Activated CD4-positive, alpha-beta T cell treated with anti-CD3 and anti-CD28 coated beads for 48 hours (primary cell): Measurements from ENCODE around the gene DBF4.
"Not testable (repeated sequence)": the region's sequence is repeated elsewhere in the genome, so short reads cannot be mapped to it uniquely, and the experiment has no call there.

Experiments used
- DNase-seq: peaks from one replicate; pipeline ENCODE4 v3.0.0-alpha.2; 2020

Gene DBF4

DNA sequence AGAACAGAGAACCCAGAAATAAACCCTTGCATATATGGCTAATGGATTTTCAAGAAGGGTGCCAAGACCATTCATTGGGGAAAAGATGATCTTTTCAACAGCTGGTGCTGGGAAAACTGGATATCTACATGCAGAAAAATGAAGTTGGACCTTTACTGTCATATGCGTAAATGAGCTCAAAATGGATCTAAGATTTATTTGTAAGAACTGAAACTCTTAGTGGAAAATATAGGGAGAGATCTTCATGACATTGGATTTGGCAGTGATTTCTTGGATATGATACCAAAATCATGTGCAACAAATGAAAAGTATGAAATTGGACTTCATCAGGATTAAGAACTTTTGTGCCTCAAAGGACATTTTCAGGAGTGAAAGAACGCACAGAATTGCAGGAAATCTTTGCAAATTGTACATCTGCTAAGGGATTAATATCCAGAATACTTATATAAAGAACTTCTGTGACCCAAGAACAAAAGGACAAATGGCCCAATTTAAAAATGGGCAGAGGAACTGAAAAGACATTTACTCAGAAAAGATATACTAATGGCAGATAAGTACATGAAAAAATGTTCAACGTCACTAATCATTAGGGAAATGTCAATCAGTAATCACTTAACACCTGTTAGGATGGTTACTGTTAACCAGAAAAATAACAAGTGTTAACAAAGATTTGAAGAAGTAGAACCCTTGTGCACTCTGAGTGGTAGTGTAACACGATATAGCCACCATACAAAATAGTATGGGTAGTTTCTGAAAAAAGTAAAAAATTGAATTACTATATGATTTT, 6.1 kb downstream of the DBF4 start:
- no peak for DNase-seq

GRCh38 chr7:87885018-87885417, 8.7 kb downstream of the DBF4 start:
- no peak for DNase-seq

GRCh38 chr7:87886875-87887274, 10.6 kb downstream of the DBF4 start:
- DNase-seq, result no peak

DNA sequence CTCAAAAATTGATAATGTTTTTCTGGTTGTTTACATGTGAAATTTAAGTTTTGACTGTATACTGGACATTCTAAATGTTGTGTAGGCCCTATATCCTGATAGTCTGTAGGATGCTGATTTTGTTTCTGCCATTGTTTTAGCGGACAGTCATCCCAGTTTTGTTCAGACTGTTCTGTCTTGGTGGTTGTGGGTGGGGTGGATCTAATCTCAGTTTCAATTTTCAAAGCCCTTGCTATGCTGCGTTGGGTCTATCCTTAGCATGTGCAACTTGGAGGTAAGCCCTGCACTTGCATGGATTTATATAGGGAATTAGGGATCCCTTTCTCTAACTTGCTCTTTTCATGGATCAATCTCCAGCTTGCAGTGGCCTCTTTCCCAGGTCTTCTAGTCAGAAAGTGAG, 19.1 kb downstream of the DBF4 start:
- no peak for DNase-seq

- DNase-seq, result no peak
Measured at GRCh38 chr7:87899255-87899654, 23.0 kb downstream of the DBF4 start.

DNA sequence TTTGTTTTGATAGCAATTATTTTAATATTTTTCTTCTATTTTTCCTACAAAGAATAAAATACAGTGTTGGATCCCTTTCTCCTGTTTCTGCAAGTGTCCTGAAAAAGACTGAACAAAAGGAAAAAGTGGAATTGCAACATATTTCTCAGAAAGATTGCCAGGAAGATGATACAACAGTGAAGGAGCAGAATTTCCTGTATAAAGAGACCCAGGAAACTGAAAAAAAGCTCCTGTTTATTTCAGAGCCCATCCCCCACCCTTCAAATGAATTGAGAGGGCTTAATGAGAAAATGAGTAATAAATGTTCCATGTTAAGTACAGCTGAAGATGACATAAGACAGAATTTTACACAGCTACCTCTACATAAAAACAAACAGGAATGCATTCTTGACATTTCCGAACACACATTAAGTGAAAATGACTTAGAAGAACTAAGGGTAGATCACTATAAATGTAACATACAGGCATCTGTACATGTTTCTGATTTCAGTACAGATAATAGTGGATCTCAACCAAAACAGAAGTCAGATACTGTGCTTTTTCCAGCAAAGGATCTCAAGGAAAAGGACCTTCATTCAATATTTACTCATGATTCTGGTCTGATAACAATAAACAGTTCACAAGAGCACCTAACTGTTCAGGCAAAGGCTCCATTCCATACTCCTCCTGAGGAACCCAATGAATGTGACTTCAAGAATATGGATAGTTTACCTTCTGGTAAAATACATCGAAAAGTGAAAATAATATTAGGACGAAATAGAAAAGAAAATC, 31.0 kb downstream of the DBF4 start:
- not testable (repeated sequence) for DNase-seq

DNA sequence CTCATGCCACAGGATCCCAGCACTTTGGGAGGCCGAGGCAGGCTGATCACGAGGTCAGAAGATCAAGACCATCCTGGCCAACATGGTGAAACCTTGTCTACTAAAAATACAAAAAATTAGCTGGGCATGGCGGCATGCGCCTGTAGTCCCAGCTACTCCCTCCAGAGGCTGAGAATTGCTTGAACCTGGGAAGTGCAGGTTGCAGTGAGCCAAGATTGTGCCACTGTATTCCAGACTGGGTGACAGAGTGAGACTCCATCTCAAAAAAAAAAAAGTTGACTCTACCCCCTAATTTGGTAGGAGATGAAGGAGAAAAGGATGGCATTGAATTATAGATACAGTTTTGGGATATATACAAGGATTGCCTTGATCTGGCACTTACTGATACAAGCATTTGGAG, 32.5 kb downstream of the DBF4 start:
- not testable (repeated sequence) for DNase-seq

DNA sequence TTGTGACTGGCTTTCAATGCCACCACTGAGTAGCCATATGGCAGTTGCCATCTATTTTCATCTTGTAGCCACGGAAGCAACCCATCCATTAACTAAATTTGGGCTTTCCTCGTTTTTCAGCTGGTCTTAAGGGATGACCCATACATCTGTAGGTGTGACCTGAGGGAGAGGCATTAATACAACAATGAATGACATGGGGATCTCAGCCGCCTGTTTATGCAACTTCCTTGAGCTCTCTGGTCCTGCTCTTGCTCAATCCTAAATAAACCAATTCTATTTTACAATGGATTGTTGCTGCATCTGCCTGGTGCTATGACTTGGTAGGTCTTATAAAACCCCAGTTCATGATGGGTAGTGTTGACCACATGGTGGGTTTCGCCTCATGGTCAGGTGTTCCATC, 35.8 kb downstream of the DBF4 start:
- no peak for DNase-seq

DNA sequence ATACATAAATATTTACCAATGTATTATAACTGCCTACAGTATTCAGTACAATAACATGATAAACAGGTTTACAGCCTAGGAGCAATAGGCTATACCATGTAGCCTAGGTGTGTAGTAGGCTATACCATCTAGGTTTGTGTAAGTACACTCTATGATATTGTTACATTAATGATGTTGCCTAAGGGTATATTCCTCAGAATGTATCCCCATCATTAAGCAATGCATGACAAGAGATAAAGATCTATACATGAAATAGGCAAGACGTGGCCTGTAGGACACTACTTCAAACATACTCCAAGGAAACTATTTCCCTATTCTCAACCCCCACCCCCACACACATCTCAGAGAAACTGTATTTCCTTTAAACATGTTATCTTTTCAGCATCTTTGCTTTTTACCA, 42.4 kb downstream of the DBF4 start:
- no peak for DNase-seq

DNA sequence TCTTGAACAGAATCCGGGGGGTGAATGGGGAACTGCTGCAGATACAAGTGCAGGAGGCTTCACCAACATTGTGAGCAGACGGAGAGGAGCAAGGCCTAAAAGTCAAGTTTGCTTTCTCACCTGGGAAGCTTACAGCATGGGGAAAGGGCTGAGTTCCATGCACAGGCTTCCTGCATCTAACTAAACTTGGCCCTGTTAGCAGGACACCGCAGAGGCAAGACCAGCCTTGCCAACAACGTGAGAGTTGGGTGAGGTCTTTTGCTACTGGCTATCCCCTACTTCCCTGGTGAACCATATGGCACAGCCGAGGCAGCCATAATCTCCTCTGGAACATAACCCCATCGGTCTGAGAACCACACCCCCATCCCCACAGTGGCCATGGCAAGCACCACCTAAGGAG, 43.6 kb downstream of the DBF4 start:
- DNase-seq, result no peak

DNA sequence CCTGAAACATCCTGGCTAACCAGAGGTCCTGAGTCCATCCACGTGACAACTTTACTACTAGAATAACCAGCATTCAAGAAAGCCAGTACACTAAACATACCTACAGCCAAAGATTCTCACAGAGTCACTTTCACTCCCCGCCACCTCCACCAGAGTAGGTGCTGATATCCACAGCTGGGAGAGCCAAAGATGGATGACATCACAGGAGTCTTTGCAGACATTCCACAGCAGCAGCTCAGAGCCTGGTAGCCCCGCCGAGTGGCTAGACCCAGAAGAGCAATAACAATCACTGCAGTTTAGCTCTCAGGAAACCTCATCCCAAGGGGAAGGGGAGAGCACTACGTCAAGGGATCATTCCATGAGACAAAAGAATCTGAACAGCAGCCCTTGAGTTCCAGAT, 44.3 kb downstream of the DBF4 start:
- no peak for DNase-seq

- DNase-seq, result not testable (repeated sequence)
Measured at GRCh38 chr7:87922759-87923395, 46.6 kb downstream of the DBF4 start.

GRCh38 chr7:87926581-87927461, 50.5 kb downstream of the DBF4 start:
- DNase-seq, result no peak

GRCh38 chr7:87933605-87933952, 57.3 kb downstream of the DBF4 start:
- DNase-seq, result no peak

GRCh38 chr7:87933953-87934698, 57.8 kb downstream of the DBF4 start, which contains the start of gene ADAM22:
ADAM22 (plus strand) TSS chr7:87934251; CDS start chr7:87934466, 215 bp downstream.
- DNase-seq, result peak; percentile 86

DNA sequence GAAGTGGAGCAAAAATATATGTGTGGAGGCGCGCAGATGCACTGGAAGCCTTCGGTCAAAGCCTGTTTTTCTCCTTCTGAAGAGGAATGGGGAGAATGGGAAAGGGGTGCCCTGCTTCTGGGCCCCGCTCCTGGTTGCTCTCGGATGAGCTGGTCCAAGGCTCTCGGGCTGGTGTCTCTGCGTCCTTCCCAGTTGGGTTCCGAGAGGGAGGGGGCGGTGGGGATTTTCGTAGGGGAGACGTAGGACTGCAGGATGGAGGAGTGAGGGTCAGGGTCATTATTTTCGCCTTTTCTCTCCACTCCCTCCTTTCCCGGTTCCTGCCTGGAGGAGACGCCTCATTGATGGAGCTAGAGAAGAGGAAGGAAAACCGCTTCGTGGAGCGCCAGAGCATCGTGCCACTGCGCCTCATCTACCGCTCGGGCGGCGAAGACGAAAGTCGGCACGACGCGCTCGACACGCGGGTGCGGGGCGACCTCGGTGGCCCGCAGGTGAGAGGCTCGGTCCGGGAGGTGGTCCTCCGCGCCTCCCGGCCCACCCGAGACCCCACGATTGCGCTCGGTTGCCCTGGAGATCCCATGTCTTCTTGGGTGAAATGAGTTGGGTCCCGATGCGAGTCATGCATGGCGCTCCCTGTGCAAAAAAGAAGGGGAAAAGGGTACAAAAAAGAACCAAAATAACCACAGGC, 58.5 kb downstream of the DBF4 start:
- peak; percentile 31 for DNase-seq

- no peak for DNase-seq
Measured at GRCh38 chr7:87935384-87935706, 59.1 kb downstream of the DBF4 start.

GRCh38 chr7:87941138-87941537, 64.8 kb downstream of the DBF4 start:
- DNase-seq, result no peak

DNA sequence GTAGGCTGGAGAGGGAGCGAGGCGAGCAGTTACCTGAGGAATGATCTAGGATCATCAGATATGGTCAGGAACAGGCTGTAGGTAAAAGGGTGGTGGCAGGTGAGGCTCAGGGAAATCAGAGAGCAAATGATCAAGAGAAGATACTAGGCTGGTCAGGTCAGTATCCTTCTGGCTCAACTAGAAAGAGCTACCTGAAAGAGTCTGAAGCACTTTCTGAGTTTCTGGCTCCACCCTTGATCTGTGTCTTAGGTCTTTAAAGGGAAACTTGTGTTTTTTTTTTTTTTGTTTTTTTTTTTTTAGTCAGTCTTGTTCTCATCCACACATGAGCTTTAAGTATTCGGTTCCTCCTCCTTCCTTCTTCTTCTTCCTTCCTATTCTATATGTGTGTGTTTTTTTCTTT, 68.3 kb downstream of the DBF4 start:
- no peak for DNase-seq

GRCh38 chr7:87945926-87946325, 69.6 kb downstream of the DBF4 start:
- DNase-seq, result not testable (repeated sequence)

DNA sequence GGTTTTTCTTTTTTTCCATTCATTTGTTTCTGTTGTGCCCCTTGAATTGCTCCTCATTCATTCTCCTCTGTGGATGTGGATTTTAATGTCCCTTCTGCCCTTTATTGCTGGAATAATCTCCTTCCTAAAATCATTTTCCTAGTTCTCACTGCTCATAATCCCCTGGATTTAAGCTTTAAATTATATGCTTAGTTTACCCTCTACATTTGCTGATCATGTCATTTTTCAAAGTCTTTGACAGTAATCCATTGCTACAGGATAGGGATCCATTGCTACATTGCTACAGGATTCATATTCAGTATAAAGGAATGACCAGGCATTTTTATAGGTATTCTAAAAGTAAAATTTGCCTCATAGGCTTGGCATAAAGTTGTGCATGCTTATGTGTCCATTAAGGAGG, 72.1 kb downstream of the DBF4 start:
- no peak for DNase-seq
